ENCODE data around the gene CDIPT.
"Not testable (repeated sequence)": the region's sequence is repeated elsewhere in the genome, so short reads cannot be mapped to it uniquely, and the experiment has no call there.

Gene CDIPT

GRCh38 chr16:29894352-29894751, 31.3 kb upstream of the CDIPT start:
- DNase-seq, result no peak

GRCh38 chr16:29893553-29893952, 30.5 kb upstream of the CDIPT start:
- DNase-seq, result no peak

GRCh38 chr16:29892458-29892813, 29.4 kb upstream of the CDIPT start:
- no peak for DNase-seq

DNA sequence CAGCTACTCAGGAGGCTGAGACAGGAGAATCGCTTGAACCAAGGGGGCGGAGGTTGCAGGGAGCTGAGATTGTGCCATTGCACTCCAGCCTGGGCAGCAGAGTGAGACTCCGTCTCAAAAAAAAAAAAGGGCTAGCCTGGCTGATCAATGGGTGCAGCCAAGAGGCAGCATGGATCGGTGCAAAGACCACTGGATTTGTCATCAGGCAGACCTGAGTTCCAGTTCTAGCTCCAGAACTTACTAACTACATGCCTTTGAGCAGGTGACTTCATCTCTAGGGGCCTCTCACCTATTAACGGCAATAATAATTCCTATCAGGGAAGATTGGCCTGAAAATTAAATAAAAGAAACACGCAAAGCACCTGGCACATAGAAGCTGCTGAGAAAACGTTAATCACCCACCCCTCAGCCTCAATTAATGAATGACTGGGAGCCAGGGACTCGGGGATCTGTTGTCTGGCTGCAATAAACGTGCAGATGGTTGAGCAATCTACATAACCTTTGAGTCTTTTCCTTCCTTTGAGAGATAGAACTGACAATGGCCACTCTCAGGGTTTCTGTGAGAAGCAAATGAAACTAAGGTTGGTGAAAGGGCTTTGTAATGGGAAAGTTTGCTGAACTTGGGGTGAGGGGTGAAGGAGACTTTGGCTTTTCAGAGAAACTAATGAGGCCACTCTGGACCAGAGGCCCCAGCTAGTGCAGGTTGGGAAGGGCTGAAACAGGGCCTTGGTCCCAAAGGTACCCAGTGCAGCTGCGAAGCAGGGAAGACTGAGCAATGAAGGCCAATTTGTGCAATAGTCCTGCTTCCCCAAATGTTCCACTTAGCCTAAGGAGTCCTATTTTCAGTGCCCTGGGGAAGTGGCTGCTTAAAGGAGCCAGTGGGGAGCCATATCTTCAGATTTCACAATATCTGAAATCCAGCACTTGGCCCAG, 28.8 kb upstream of the CDIPT start:
- no peak for DNase-seq

GRCh38 chr16:29889372-29889771, 26.3 kb upstream of the CDIPT start:
- not testable (repeated sequence) for DNase-seq

DNA sequence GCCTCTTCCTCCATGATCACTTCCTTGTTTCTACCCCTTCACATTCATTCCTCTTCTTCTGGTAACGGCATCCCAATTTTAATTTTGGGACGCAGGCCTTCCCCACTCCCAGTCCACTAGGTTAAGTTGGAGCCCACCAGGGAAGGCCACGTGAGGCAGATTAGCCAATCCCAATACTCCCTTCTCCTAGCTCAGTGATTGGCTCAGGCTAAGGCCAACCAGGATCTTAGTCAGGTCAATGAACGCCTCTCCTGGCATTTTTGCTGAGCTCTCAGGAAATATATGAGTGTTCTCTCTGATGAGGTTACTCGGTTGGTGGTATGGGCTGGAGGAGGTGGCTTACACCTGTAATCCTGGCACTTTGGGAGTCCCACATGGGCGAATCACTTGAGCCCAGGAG, 21.0 kb upstream of the CDIPT start:
- DNase-seq, result no peak

- DNase-seq, result no peak
These were observed 18.0 kb upstream of the CDIPT start for GRCh38 chr16:29881050-29881449.

- DNase-seq, result no peak
These were observed 15.1 kb upstream of the CDIPT start for GRCh38 chr16:29878172-29878571.

DNA sequence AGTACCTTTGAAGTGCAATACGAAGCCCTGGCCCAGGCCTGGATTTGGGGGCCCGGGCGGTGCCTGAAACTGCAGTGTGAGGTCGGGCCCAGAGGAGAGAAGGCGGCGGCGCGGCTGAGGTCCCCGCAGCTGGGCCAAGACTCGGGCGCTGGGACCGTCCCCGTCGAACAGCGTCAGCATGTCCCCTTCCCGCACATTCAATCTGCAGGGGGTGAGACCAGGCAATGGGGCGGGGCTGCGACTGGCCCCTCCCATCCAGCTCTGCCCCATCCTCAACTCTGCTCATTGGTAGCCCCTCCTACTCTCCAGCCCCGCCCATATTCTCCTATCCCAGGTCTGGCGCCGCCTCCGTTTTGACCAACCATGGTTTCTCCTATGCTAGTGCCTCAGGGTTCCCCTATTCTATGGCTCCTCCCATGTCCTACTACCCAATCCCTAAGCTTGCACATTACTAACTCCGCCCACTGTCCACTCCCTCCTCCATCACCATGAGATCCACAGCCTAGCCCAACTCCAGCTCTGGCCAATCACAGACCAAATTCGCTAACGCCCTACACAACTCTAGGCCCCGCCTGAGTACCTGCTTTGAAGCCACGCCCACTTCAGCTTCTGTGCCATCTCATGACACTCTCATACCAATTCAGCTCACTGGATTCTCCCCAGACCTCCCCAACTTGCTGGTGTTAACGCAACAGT, 14.4 kb upstream of the CDIPT start:
- DNase-seq, result no peak

DNA sequence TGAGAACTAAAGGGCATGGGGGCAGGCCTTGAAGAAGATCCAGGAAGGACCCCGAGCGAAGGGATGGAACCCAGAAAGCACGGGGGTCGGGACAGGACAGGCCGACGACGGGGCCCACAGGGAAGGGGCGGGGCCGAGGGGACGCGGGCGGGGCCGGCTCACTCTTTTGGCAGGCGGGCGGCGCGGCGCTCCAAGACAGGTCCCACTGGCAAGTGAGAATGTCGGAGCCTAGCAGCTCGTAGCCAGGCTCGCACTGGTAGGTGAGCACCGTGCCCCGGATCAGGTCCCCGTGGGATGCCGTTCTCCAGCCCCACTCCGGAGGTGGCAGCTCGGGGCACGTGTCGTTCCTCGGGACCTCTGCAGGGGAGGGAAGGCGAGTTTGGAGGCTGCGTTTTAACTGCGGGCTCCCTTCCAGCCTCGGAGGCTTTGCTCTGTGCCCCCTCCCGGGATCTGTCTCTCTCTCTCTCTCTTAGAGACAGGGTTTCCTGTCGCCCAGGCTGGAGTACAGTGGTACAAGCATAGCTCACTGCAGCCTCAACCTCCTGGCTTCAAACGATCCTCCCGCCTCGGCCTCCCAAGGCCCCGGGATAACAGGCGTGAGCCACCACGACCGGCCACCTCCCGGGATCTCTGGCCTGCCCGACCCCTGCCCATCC, 13.7 kb upstream of the CDIPT start:
- DNase-seq, result no peak

DNA sequence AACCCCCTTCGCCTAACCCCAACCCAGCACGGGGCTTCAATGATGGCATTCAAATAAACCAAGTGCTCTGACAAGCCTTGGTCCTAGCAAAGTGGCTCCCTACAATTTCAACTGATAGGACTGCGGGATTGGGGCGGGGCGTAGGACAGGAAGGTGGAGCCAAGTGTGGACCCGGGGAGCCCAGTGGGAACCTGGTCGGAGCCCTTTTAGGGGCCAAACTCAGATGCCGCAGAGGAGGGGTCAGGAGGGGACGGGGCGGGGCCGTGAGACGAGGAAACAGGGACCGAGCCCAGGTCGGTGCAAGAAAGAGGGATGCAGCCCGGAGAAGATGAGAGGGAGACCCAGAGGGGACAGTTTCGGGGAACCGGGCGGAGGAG, 13.2 kb upstream of the CDIPT start:
- DNase-seq, result no peak

- no peak for DNase-seq
These were observed 12.2 kb upstream of the CDIPT start for GRCh38 chr16:29875206-29875605.

- no peak for DNase-seq
These were observed 10.3 kb upstream of the CDIPT start for GRCh38 chr16:29873319-29873718.

DNA sequence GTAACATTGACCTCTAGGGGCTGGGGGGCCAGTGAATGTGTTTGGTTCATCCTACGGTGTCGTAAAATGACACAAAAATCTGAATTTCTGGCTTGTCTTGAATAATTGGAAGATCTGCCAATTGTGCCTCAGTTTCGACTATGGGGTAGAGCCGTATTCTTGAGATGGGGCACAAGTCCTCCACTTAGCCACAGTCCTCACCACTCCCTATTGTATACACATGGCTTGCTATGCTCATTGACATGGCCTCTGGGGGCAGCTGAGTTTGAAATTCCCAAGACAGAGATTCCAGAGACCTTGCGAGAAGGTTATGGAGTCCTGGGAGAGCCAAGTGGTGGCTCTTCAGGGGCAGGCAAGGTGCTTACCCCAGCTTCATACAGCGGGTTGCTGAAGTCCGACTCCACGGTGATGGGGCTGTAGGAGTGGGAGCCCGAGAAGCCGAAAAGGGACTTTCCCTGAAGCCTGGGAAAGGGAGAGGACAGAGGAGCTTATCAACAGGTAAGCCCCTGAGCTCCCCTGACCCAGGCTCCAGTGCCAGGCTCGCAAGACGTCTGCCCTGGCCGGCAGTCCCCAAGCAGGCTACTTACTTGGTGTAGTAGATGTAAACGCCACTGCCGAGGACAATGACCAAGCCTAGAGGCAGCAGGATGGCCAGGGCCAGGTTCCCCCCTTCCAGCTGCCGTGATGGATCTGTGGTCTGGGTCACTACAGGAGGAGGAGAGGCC, 9.0 kb upstream of the CDIPT start:
- DNase-seq, result no peak

GRCh38 chr16:29869067-29869466, 6.0 kb upstream of the CDIPT start:
- not testable (repeated sequence) for DNase-seq

GRCh38 chr16:29868396-29869009, 5.5 kb upstream of the CDIPT start:
- DNase-seq, result no peak

- no peak for DNase-seq
These were observed 1.2 kb upstream of the CDIPT start for GRCh38 chr16:29864205-29864604.

- no peak for DNase-seq
These were observed 601 bp upstream of the CDIPT start for GRCh38 chr16:29863669-29863984.

GRCh38 chr16:29862383-29862883, 593 bp downstream of the CDIPT start:
- DNase-seq, result peak; percentile 52

GRCh38 chr16:29860218-29860617, 2.8 kb downstream of the CDIPT start:
- DNase-seq, result no peak

DNA sequence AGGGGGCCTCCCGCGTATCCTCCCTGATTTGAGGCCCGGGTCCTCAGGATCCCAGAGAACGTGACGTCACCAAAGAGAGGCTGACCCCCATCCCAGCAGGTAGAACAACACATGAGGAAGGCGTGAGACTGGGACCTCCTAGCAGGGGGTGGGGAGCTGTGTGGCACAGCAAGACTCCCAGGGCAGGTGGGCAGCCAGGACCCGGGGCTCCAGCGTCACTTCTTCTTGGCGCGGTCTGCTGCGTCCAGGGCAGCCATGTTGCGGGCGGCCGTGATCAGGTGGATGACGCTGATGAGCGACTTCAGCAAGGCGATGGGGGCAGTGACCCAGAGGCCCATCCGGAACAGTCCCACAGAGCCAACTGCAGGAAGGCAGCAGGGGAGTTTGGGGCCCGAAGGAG, 4.1 kb downstream of the CDIPT start:
- DNase-seq, result no peak

DNA sequence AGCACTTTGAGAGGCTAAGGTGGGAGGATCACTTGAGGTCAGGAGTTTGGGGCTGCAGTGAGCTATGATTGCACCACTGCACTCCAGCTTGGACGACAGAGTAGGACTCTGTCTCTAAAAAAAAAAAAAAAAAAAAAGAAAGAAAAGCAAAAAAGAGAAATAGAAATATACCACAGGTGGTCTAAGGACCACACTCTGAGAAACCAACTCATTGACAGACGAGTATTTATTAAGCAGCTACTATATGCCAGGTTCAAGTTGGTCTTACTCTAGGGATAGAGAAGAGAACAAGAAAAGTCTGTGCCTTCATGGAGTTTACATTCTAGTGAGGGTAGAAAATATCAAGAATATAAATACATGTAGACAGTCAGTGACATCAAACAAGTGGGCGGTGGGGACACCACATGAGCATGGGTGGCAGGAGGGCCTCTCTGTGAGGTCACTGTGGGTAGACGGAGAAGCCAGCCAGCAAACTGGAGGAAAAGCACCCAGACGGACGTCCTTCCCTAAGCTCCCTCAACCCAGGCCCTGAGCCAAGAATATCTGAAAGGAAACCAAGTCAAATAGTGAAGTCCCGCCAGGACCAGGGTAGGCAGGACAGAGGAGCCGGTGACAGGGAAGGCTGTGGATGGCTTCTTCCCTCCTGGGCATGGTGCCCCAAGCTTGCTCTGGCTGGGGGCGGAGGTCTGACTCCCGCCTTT, 4.7 kb downstream of the CDIPT start:
- DNase-seq, result no peak
